Esophagus squamous epithelium (tissue), 5 donors: ENCODE results near the gene WDFY3. TPM values are rescaled to one million over a fixed set of nuclear protein-coding genes. Genes with fewer than 3 reads are reported as not detected.

Experiments
- DNase-seq: peaks from one replicate; lab custom pipeline; 2025; lab: John Stamatoyannopoulos, UW
- H3K27ac ChIP-seq, 4 donors: fragments of 200-600 bp; sonication (generic); one replicate each; pipeline ENCODE4 v1.5.1; 2016 to 2019; ENCODE audit warnings: mild to moderate bottlenecking in 1 of 4
- H3K27me3 ChIP-seq, 4 donors: fragments of 200-600 bp; sonication (generic); 1 replicate in 3 of 4; 2 replicates in 1 of 4; pipeline versions ENCODE4 v1.5.1 to v1.6.0; 2017 to 2021; ENCODE audit warnings: antibody characterized with exemption in 1 of 4
- H3K36me3 ChIP-seq, 3 donors: fragments of 200-600 bp; sonication (generic); one replicate each; pipeline ENCODE4 v1.5.1; 2016 to 2019
- H3K4me1 ChIP-seq, 3 donors: fragments of 200-600 bp; sonication (generic); one replicate each; pipeline ENCODE4 v1.5.1; 2017 to 2019
- H3K4me3 ChIP-seq, 4 donors: fragments of 200-600 bp; sonication (generic); 1 replicate in 3 of 4; 2 replicates in 1 of 4; pipeline ENCODE4 v1.5.1; 2016 to 2019; ENCODE audit warnings: mild to moderate bottlenecking in 2 of 4, moderate library complexity in 1 of 4
- H3K9me3 ChIP-seq, 3 donors: fragments of 200-600 bp; sonication (generic); one replicate each; pipeline ENCODE4 v1.5.1; 2016 to 2019
- CTCF ChIP-seq, 6 experiments: fragments of 450-650 bp in 4 of 6; fragments of 200-600 bp in 2 of 6; sonication (generic) in 2 of 6; IDR thresholded peaks; one replicate each; pipeline ENCODE4 v1.5.1; 2016 to 2019; ENCODE audit warnings: antibody characterized with exemption in 6 of 6, mild to moderate bottlenecking in 4 of 6, moderate library complexity in 4 of 6
- POLR2A ChIP-seq, 4 donors: fragments of 450-650 bp; IDR thresholded peaks; one replicate each; pipeline ENCODE4 v1.6.1; 2017; ENCODE audit warnings: antibody characterized with exemption in 4 of 4, mild to moderate bottlenecking in 4 of 4, moderate library complexity in 3 of 4
- WGBS, 2 donors: methylation state at CpG; one replicate each; pipeline ENCODE4 v1.1.5; 2018; 5-methylcytosine and 5-hydroxymethylcytosine counted together
- intact Hi-C: fragments of 100-400 bp; cut with DNase I; formaldehyde crosslinking; loops from one replicate; pipeline ENCODE4 v1.15.0; 2022
- total RNA-seq, 4 donors: library from RNA; depleted of rRNA; stranded (reverse); fragments of >200 nt; gene quantifications; one replicate each; pipeline ENCODE4 v1.1.0, GENCODE V29; 2016
- donor health status: DM: yes; HTN: yes; CAD: no.

The WDFY3 gene
- total RNA-seq, 4 donors from 2014 or later, result 30.9 to 70.0 (median 42.2) TPM

- peaks cover 12 to 100% (median 16%) of the 10 kb centered on the region in 3 donors for H3K36me3 ChIP-seq
- H3K4me1 ChIP-seq, result no peaks in the 10 kb centered on the region
- no peak overlapping the region for H3K4me3 ChIP-seq
- H3K27ac ChIP-seq, result no peak overlapping the region
- DNase-seq, result no peak
- H3K27me3 ChIP-seq, result no peaks in the 10 kb centered on the region
- no peaks in the 10 kb centered on the region for H3K9me3 ChIP-seq
- TF ChIP-seq CTCF (IDR thresholded peaks at IDR 0.05) (no peak), POLR2A (IDR thresholded peaks at IDR 0.05) (no peak)
- intact Hi-C loops, result no loop called here
- 89 to 97% methylated on average over 4 of the region's 4 CpGs for WGBS, 2 donors
Observed at GRCh38 chr4:84782517-84782916, 184.0 kb downstream of the WDFY3 start.

- WGBS, 2 donors, result 93 to 97% methylated on average over 3 of the region's 3 CpGs
- H3K27ac ChIP-seq, result no peak overlapping the region
- H3K36me3 ChIP-seq, result peaks cover 12 to 100% (median 12%) of the 10 kb centered on the region in 3 donors
- intact Hi-C loops, result no loop called here
- H3K4me3 ChIP-seq, result no peak overlapping the region
- TF ChIP-seq CTCF (IDR thresholded peaks at IDR 0.05) (no peak), POLR2A (IDR thresholded peaks at IDR 0.05) (no peak)
- no peak for DNase-seq
- no peaks in the 10 kb centered on the region for H3K9me3 ChIP-seq
- no peaks in the 10 kb centered on the region for H3K27me3 ChIP-seq
- no peaks in the 10 kb centered on the region for H3K4me1 ChIP-seq
Observed at GRCh38 chr4:84780719-84781118, 185.8 kb downstream of the WDFY3 start.

GRCh38 chr4:84778041-84778440 is 188.4 kb downstream of the WDFY3 start:
- H3K4me3 ChIP-seq, result no peak overlapping the region
- DNase-seq, result no peak
- H3K27ac ChIP-seq, result no peak overlapping the region
- H3K36me3 ChIP-seq, result peaks cover 7 to 100% (median 9%) of the 10 kb centered on the region in 3 donors
- no peaks in the 10 kb centered on the region for H3K27me3 ChIP-seq
- intact Hi-C loops, result no loop called here
- H3K9me3 ChIP-seq, result no peaks in the 10 kb centered on the region
- H3K4me1 ChIP-seq, result no peaks in the 10 kb centered on the region
- TF ChIP-seq POLR2A (IDR thresholded peaks at IDR 0.05), result no peak
- no peak for TF ChIP-seq CTCF (IDR thresholded peaks at IDR 0.05)

- DNase-seq, result no peak
- Histone ChIP-seq H3K4me1 (no peaks in the 10 kb centered on the region), H3K9me3 (no peaks in the 10 kb centered on the region), H3K27me3 (no peaks in the 10 kb centered on the region), H3K4me3 (no peak overlapping the region), H3K36me3 (peaks cover 0 to 74% (median 0%) of the 10 kb centered on the region in 3 donors), H3K27ac (no peak overlapping the region)
- no peak for TF ChIP-seq POLR2A (IDR thresholded peaks at IDR 0.05)
- TF ChIP-seq CTCF (IDR thresholded peaks at IDR 0.05), result no peak
- WGBS, 2 donors, result 83 to 96% methylated on average over 3 of the region's 3 CpGs
- intact Hi-C loops, result no loop called here
Observed at GRCh38 chr4:84767168-84767567, 199.3 kb downstream of the WDFY3 start.

GRCh38 chr4:84753321-84753972 is 213.0 kb downstream of the WDFY3 start:
- H3K4me1 ChIP-seq, result peaks cover 0 to 4% (median 0%) of the 10 kb centered on the region in 3 donors
- H3K4me3 ChIP-seq, result no peak overlapping the region
- no peaks in the 10 kb centered on the region for H3K9me3 ChIP-seq
- 49 to 67% methylated on average over 7 of the region's 7 CpGs for WGBS, 2 donors
- DNase-seq, result no peak
- H3K27ac ChIP-seq, result no peak overlapping the region
- peaks cover 0 to 80% (median 8%) of the 10 kb centered on the region in 3 donors for H3K36me3 ChIP-seq
- TF ChIP-seq POLR2A (IDR thresholded peaks at IDR 0.05) (no peak), CTCF (IDR thresholded peaks at IDR 0.05) (no peak)
- no peaks in the 10 kb centered on the region for H3K27me3 ChIP-seq
- intact Hi-C loops, result no loop called here
